HepG2 (cell line): Measurements from ENCODE around the gene REPIN1. TPM values are rescaled to one million over a fixed set of nuclear protein-coding genes. Genes with fewer than 3 reads are reported as not detected.
A peak's percentile ranks its signal among the peaks of the same experiment; 100 is the strongest.

Source experiments
- ARNT2 ChIP-seq: sonication (generic); formaldehyde crosslinking; IDR thresholded peaks from 2 replicates; pipeline ENCODE4 v1.8.0; 2022; ENCODE audit warnings: mild to moderate bottlenecking, low read depth, missing genetic modification reagents, moderate library complexity
- ATF7-NPFF ChIP-seq: sonication (generic); formaldehyde crosslinking; IDR thresholded peaks from 2 replicates; pipeline ENCODE4 v1.8.1; 2023; ENCODE audit warnings: mild to moderate bottlenecking, low read depth, missing genetic modification reagents, moderate library complexity
- EEA1 ChIP-seq: sonication (generic); formaldehyde crosslinking; IDR thresholded peaks from 2 replicates; pipeline ENCODE4 v1.5.1; 2020; ENCODE audit warnings: mild to moderate bottlenecking, missing genetic modification reagents, borderline replicate concordance
- FOXO1 ChIP-seq: sonication (generic); formaldehyde crosslinking; IDR thresholded peaks from 2 replicates; pipeline ENCODE4 v1.4.0; 2020; ENCODE audit warnings: missing genetic modification reagents
- ZNF260 ChIP-seq: sonication (generic); formaldehyde crosslinking; IDR thresholded peaks from 2 replicates; pipeline ENCODE4 v1.4.0; 2020; ENCODE audit warnings: missing genetic modification reagents, low read depth, mild to moderate bottlenecking, borderline replicate concordance
- polyA plus RNA-seq, 8 experiments: library from polyadenylated mRNA; depleted of rRNA in 3 of 8; stranded (reverse) in 7 of 8; unstranded in 1 of 8; fragments of >200 nt; fragmentation: Illumina TruSeq in 4 of 8; extraction: Trizol in 4 of 8; gene quantifications; 2 replicates each; pipeline versions ENCODE4 v1.2.1 to v1.2.3, GENCODE V29; 2011 to 2016; ENCODE audit warnings: low read depth in 4 of 8, missing spikeins in 1 of 8, mixed read lengths in 1 of 8; ENCODE audit not compliant: insufficient read depth in 1 of 8
- total RNA-seq, 5 experiments: library from RNA; depleted of rRNA; stranded (reverse); fragments of >200 nt; fragmentation: Illumina TruSeq; extraction: Trizol; gene quantifications; 2 replicates each; pipeline ENCODE4 v1.2.3, GENCODE V29; 2016; ENCODE audit warnings: low read depth in 1 of 5
- TF ChIP-seq, protein P1 (sequence below): sonication (generic); formaldehyde crosslinking; IDR thresholded peaks from 2 replicates; pipeline ENCODE4 v1.4.0; 2020; ENCODE audit warnings: missing genetic modification reagents, borderline replicate concordance
- TF ChIP-seq, protein P2 (sequence below): sonication (generic); IDR thresholded peaks from 2 replicates; pipeline ENCODE4 v1.6.1; 2016; ENCODE audit warnings: low read depth, borderline replicate concordance
- TF ChIP-seq, protein P3 (sequence below): sonication (generic); formaldehyde crosslinking; IDR thresholded peaks from 2 replicates; pipeline ENCODE4 v1.4.0; 2020; ENCODE audit warnings: mild to moderate bottlenecking, missing genetic modification reagents, borderline replicate concordance

Gene REPIN1
- total and polyA plus RNA-seq, 2 of the 13 experiments (the other 11 are each of a cell fraction or from before 2014, with no cell fraction given), result 69.9 to 108 TPM

DNA sequence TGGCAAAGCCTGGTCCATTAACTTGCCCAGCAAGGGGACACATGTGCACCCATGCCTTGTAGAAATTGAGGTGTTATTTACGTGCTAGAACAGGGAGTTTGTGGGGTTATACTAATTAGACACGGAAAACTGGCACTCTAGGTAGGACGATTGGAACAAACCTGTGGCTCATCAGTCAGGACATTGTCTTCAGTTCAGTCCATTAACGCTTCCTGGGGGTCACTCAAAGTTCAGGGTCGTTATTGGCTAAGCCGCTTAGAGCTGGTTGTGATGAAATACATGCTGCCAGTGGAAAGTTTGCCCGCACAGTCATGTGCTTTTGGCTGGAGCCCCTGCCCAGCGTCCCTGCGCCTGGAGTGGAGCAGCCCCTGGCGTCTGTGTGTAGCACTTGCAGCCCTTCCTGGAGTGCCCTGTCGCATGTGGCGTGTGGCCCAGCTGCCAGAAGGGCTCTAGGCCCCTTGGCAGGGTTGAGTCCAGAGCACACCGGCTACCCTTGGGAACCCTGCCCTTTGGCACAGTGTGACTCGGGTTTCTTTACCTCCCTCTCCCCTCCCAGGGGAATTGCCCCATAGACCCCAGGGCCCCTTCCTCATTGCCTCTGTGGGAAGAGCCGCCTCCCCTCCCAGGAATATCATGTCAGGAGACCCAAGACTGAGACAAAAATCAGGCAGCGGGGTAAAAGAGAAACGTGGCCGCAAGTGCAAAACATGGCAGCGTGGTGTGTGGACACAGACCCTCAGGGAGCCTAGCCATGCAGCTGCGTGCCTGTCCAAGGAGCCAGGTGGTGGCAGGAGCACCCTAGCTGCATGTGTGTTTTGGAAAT, 20.3 kb downstream of the REPIN1 start (continued):
- TF ChIP-seq, protein P1, sequence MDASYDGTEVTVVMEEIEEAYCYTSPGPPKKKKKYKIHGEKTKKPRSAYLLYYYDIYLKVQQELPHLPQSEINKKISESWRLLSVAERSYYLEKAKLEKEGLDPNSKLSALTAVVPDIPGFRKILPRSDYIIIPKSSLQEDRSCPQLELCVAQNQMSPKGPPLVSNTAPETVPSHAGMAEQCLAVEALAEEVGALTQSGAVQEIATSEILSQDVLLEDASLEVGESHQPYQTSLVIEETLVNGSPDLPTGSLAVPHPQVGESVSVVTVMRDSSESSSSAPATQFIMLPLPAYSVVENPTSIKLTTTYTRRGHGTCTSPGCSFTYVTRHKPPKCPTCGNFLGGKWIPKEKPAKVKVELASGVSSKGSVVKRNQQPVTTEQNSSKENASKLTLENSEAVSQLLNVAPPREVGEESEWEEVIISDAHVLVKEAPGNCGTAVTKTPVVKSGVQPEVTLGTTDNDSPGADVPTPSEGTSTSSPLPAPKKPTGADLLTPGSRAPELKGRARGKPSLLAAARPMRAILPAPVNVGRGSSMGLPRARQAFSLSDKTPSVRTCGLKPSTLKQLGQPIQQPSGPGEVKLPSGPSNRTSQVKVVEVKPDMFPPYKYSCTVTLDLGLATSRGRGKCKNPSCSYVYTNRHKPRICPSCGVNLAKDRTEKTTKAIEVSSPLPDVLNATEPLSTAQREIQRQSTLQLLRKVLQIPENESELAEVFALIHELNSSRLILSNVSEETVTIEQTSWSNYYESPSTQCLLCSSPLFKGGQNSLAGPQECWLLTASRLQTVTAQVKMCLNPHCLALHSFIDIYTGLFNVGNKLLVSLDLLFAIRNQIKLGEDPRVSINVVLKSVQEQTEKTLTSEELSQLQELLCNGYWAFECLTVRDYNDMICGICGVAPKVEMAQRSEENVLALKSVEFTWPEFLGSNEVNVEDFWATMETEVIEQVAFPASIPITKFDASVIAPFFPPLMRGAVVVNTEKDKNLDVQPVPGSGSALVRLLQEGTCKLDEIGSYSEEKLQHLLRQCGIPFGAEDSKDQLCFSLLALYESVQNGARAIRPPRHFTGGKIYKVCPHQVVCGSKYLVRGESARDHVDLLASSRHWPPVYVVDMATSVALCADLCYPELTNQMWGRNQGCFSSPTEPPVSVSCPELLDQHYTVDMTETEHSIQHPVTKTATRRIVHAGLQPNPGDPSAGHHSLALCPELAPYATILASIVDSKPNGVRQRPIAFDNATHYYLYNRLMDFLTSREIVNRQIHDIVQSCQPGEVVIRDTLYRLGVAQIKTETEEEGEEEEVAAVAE (CRISPR knock-in tag), result peak; percentile 80; the same call in 1 of the 2 replicates
- peak; percentile 90 for TF ChIP-seq FOXO1 (CRISPR knock-in tag)
- TF ChIP-seq, protein P2, sequence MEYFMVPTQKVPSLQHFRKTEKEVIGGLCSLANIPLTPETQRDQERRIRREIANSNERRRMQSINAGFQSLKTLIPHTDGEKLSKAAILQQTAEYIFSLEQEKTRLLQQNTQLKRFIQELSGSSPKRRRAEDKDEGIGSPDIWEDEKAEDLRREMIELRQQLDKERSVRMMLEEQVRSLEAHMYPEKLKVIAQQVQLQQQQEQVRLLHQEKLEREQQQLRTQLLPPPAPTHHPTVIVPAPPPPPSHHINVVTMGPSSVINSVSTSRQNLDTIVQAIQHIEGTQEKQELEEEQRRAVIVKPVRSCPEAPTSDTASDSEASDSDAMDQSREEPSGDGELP, result peak; percentile 79; the same call in 1 of the 2 replicates
- no peak for TF ChIP-seq EEA1 (CRISPR knock-in tag)
- TF ChIP-seq ARNT2 (CRISPR knock-in tag), result peak; percentile 61; the same call in 1 of the 2 replicates
- TF ChIP-seq, protein P3, sequence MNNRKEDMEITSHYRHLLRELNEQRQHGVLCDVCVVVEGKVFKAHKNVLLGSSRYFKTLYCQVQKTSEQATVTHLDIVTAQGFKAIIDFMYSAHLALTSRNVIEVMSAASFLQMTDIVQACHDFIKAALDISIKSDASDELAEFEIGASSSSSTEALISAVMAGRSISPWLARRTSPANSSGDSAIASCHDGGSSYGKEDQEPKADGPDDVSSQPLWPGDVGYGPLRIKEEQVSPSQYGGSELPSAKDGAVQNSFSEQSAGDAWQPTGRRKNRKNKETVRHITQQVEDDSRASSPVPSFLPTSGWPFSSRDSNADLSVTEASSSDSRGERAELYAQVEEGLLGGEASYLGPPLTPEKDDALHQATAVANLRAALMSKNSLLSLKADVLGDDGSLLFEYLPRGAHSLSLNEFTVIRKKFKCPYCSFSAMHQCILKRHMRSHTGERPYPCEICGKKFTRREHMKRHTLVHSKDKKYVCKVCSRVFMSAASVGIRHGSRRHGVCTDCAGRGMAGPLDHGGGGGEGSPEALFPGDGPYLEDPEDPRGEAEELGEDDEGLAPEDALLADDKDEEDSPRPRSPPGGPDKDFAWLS (CRISPR knock-in tag), result 0 out of 2 replicates have a peak, but pooled peaks have one; percentile 48
- peak; percentile 80; the same call in 1 of the 2 replicates for TF ChIP-seq ATF7-NPFF (CRISPR knock-in tag)
- TF ChIP-seq ZNF260 (CRISPR knock-in tag), result no peak
